22Rv1 (cell line): ENCODE data around the gene GMDS.

Source experiments
- H3K27ac ChIP-seq: fragments of 450-650 bp; 2 replicates; pipeline ENCODE4 v1.5.1; 2017
- ZFX ChIP-seq: fragments of 450-650 bp; IDR thresholded peaks from 2 replicates; pipeline ENCODE4 v1.6.1; 2017; ENCODE audit warnings: antibody characterized with exemption, borderline replicate concordance
- TF ChIP-seq, protein P1 (sequence below): fragments of 450-650 bp; IDR thresholded peaks from 2 replicates; pipeline ENCODE4 v1.5.1; 2017; ENCODE audit warnings: mild to moderate bottlenecking

Gene GMDS

DNA sequence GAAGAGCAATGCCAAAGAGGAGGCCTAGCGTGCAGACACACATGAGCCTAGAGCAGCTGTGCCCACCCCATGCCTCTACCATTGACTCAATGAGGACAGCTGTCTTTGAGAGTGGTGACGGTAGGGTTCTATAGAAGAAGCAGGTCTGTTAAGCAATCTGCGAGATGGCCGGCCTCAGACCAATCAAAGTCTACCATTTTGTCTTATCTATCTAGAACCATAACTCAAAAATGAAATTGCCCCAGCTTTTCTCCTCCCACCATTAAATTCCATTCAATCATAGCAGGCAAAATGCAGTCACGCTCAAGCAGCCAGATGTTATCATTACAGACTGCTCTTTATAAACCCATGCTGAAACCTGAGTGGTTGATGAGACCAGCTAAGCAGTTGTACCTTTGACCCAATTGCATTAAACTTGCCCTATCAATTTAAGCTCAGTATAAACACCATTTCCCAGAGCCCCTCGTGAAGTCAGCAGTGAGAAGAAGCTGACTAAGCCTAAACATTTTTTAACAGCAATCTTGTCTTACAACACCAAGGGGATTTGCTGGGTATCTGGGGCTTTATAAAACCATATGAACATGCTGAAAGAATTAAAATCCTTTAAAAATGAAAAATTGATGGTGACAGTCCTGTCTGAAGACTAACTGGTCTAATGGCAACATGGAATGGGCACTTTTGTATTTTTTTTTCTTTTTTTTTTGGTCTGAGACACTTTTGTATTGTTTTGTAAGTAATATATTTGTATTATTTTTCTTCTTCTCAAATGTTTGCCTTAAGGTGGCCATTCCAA, 578.2 kb downstream of the GMDS start:
- no peak overlapping the region for H3K27ac ChIP-seq
- TF ChIP-seq, protein P1, sequence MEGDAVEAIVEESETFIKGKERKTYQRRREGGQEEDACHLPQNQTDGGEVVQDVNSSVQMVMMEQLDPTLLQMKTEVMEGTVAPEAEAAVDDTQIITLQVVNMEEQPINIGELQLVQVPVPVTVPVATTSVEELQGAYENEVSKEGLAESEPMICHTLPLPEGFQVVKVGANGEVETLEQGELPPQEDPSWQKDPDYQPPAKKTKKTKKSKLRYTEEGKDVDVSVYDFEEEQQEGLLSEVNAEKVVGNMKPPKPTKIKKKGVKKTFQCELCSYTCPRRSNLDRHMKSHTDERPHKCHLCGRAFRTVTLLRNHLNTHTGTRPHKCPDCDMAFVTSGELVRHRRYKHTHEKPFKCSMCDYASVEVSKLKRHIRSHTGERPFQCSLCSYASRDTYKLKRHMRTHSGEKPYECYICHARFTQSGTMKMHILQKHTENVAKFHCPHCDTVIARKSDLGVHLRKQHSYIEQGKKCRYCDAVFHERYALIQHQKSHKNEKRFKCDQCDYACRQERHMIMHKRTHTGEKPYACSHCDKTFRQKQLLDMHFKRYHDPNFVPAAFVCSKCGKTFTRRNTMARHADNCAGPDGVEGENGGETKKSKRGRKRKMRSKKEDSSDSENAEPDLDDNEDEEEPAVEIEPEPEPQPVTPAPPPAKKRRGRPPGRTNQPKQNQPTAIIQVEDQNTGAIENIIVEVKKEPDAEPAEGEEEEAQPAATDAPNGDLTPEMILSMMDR: no peak
- TF ChIP-seq ZFX: no peak

DNA sequence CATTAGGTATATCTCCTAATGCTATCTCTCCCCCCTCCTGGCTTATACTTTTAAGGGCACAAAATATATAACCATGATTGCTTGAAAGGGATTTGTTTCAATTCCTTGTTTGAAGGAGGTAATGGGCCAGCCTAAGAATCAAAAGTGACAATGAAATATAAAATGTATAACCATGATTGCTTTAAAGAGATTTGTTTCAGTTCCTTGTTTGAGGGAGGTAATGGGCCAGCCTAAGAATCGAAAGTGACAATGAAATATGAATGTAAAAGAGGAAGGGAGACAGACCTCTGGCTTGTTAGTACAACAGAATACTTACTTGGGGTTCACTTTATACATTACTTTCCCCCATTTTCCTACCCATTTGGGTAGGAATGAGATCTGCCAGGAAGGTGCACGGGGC, 580.2 kb downstream of the GMDS start:
- H3K27ac ChIP-seq: no peak overlapping the region
- TF ChIP-seq ZFX: no peak
- TF ChIP-seq, protein P1: no peak

DNA sequence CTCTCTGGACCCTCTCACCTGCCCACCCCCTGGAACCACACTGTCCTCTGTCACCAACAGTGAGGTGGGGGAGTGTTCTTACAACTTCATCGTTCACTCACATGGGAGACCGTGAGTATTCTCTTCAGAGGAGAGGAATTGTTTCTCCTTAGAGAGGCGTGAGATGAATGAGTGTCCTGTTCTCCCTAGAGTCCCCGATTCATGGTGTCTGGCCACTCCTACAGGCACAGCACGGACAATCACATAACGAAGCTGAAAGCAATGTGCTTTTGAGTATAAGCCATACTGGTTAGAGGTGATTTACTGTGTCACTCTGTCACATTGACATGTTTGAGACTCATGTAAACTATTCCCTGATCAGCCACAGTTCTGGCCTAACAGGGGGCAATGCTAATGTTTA, 581.1 kb downstream of the GMDS start:
- no peak overlapping the region for H3K27ac ChIP-seq
- TF ChIP-seq, protein P1: no peak
- no peak for TF ChIP-seq ZFX

DNA sequence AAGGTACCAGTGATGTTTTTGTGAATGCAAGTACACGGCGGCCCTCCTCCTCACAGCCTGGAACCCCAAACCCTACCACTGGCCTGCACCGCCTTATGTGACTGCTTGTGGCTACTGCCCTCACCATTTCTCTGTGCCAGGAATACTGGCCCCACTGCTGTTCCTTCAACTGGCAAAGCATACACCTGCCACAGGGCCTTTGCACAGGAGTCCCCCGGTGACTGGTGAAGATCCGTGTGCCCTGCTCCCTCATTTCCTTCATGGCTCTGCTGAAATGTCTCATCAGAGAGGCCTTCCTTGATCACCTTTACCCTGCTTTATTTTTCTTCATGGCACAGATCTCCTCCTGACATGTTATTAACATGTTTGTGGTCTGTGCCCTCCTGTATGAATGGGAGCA, 581.9 kb downstream of the GMDS start:
- no peak overlapping the region for H3K27ac ChIP-seq
- TF ChIP-seq, protein P1: no peak
- TF ChIP-seq ZFX: no peak

DNA sequence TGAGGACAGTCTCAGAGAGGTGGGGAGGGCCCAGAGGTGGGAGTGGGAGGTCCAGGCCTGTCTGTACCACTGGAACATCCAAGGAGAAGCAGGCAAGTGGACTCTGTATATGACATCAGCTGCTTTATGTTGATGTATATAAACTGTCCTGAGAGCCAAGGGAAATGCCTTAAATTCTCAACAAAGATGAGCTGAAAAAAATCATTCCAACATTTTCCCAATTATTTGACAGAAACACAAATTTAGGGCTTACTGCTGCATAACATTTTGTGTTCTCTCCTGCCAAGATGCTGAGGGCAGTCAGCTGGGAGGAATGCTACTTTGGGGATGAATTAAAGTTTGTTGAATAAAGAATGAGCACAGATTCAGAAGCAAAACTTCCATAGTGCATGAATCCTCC, 582.9 kb downstream of the GMDS start:
- H3K27ac ChIP-seq: no peak overlapping the region
- TF ChIP-seq ZFX: no peak
- TF ChIP-seq, protein P1: no peak

DNA sequence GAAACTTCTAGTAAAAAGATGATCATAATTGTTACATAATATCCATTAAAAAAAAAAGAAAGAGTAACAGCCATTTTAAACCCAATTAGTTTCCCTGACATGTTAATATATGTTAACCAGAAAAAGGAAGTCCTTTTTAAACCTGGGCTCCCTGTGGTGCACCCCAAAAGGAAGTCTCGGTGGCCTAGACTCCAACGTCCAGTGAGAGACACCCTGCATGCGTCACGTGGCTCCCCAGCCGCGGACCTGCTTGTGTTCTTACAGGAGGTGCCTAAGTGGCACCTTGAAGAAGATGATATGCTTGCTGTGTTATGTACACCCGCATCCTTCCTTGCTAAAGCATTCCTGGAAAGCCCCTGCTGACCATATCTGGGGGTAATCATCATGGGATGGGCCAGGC, 585.6 kb downstream of the GMDS start:
- no peak for TF ChIP-seq ZFX
- TF ChIP-seq, protein P1: no peak
- no peak overlapping the region for H3K27ac ChIP-seq

DNA sequence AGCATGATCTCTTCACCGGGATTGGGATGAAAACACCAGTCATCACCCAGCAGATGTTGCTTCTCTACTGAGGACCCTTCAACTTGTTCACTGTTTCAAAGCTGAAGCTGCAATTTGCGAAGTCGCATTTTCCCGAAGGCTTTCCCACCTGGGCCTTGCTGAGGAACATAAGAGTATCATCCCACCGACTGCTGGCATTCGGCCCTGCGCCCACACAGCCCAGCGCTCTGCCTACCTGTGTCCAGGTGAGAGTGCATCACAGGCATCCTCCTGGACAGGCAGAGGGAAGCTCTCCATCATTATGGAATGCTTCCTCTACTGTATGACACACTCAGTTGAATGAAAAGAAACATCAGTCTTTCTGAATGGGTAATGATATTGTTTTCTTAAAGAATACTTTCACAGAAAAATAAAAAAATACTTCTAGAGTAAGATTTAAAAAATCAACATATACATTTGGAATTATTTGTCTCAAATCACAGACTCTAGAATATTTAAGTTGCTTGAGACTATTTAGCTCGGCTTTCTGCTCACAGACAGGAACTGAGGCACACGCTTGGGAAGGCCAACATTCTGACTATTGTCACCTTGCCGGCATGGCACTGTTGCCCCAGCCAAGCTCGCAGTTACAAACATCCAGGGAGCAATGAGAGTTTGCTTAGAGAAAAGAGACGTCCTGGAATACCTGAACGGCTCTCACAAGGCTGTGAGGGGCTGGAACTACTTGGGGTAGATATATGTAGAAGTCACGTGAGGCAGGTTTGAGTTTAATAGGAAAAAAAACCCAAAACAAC, 587.0 kb downstream of the GMDS start:
- TF ChIP-seq ZFX: no peak
- TF ChIP-seq, protein P1: no peak
- no peak overlapping the region for H3K27ac ChIP-seq
